DOHH2 (cell line): ENCODE results near the gene PTCHD1.

Experiments used
- H3F3A ChIP-seq: fragments of 200-600 bp; sonication (generic), shearing (Covaris generic); 2 replicates; pipeline ENCODE4 v1.6.0; 2016; ENCODE audit warnings: antibody characterized with exemption, mild to moderate bottlenecking; ENCODE audit not compliant: control insufficient read depth, insufficient read depth
- H3K27ac ChIP-seq: fragments of 200-600 bp; sonication (generic); 2 replicates; pipeline ENCODE4 v1.5.1; 2014; ENCODE audit warnings: low read depth, mild to moderate bottlenecking, low read length, moderate library complexity
- H3K27me3 ChIP-seq: fragments of 200-600 bp; sonication (generic); 2 replicates; pipeline ENCODE4 v1.6.1; 2014; ENCODE audit warnings: mild to moderate bottlenecking, low read length, mixed read lengths; ENCODE audit not compliant: control insufficient read depth
- H3K36me3 ChIP-seq: fragments of 200-600 bp; sonication (generic); 2 replicates; pipeline ENCODE4 v1.6.1; 2014; ENCODE audit warnings: mild to moderate bottlenecking, low read length, moderate library complexity, mixed read lengths; ENCODE audit not compliant: control insufficient read depth
- H3K4me1 ChIP-seq: fragments of 200-600 bp; sonication (generic); 2 replicates; pipeline ENCODE4 v1.6.1; 2014; ENCODE audit warnings: mild to moderate bottlenecking, low read length, mixed read lengths; ENCODE audit not compliant: control insufficient read depth
- H3K4me2 ChIP-seq: fragments of 200-600 bp; sonication (generic); 2 replicates; pipeline ENCODE4 v1.6.0; 2014; ENCODE audit warnings: mild to moderate bottlenecking, low read length, moderate library complexity
- H3K4me3 ChIP-seq: fragments of 200-600 bp; sonication (generic); 2 replicates; pipeline ENCODE4 v1.5.1; 2014; ENCODE audit warnings: mild to moderate bottlenecking, low read length, mixed read lengths
- H3K79me2 ChIP-seq: fragments of 200-600 bp; sonication (generic); 2 replicates; pipeline ENCODE4 v1.6.1; 2014; ENCODE audit warnings: mild to moderate bottlenecking, low read length, mixed read lengths; ENCODE audit not compliant: control insufficient read depth
- H3K9me2 ChIP-seq: fragments of 200-600 bp; sonication (generic); replicated peaks from 2 replicates; pipeline ENCODE4 v1.6.1; 2014; ENCODE audit warnings: mild to moderate bottlenecking, low read length, mixed read lengths; ENCODE audit not compliant: control insufficient read depth
- H3K9me3 ChIP-seq: fragments of 200-600 bp; sonication (generic); 2 replicates; pipeline ENCODE4 v1.6.1; 2014; ENCODE audit warnings: antibody characterized with exemption, low read length, mixed read lengths; ENCODE audit not compliant: control insufficient read depth, insufficient read depth
- H4K20me1 ChIP-seq: fragments of 200-600 bp; sonication (generic); 2 replicates; pipeline ENCODE4 v1.6.0; 2014; ENCODE audit warnings: low read depth, mild to moderate bottlenecking, antibody characterized with exemption, low read length, moderate library complexity; ENCODE audit not compliant: control insufficient read depth, insufficient read depth
- EZH2phosphoT487 ChIP-seq: fragments of 200-600 bp; sonication (generic); IDR thresholded peaks from 2 replicates; pipeline ENCODE4 v1.6.1; 2017; ENCODE audit warnings: borderline replicate concordance, mild to moderate bottlenecking, antibody characterized with exemption, low read length, moderate library complexity, mixed read lengths
- TF ChIP-seq, protein P1 (sequence below): fragments of 200-600 bp; sonication (generic); IDR thresholded peaks from one replicate; pipeline ENCODE4 v1.5.1; 2014; ENCODE audit warnings: antibody characterized with exemption, mild to moderate bottlenecking, low read depth, low read length; ENCODE audit not compliant: poor library complexity, severe bottlenecking

The PTCHD1 gene

DNA sequence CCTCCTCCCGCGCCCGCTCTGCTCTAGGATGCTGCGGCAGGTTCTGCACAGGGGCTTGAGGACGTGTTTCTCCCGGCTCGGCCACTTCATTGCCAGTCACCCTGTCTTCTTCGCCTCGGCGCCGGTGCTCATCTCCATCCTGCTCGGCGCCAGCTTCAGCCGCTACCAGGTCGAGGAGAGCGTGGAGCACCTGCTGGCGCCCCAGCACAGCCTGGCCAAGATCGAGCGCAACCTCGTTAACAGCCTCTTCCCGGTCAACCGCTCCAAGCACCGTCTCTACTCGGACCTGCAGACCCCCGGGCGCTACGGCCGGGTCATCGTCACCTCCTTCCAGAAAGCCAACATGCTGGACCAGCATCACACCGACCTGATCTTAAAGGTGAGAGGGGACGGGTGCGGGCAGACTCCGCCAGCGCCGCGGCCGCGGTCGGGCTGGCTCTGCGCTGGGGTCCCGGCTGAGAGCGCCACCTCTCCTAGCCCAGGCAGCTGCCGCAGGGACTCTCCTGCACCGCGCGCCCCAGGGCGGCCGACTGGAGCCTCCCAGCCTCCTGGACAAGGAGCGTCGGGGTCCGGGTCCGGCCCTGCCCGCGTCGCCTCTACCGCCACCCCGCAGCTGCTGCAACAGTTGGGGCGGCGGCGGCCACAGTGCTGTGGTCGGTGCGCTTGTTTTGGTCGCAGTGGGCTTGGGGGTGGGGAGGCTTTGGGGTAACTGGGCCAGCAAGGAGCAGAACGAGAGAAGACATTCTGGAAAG, at the start of gene PTCHD1:
Gene PTCHD1 (plus strand): TSS at position 2 of the 752 bp plus-strand sequence. CDS start 27 bp downstream, at position 29.
- Histone ChIP-seq H3K9me2 (no peaks in the 10 kb centered on the region), H3K4me2 (no peak within 1 kb of the TSS), H3K4me1 (no peaks in the 10 kb centered on the region), H3K27ac (no peak within 1 kb of the TSS), H4K20me1 (no peaks in the 10 kb centered on the region), H3K79me2 (no peaks in the 10 kb centered on the region), H3K36me3 (no peaks in the 10 kb centered on the region), H3F3A (no peaks in the 10 kb centered on the region), H3K9me3 (no peaks in the 10 kb centered on the region), H3K27me3 (no peaks in the 10 kb centered on the region), H3K4me3 (no peak within 1 kb of the TSS)
- TF ChIP-seq EZH2phosphoT487: no peak

- Histone ChIP-seq H3K27ac (no peak overlapping the region), H3K4me1 (no peaks in the 10 kb centered on the region), H3K27me3 (no peaks in the 10 kb centered on the region), H3F3A (no peaks in the 10 kb centered on the region), H4K20me1 (no peaks in the 10 kb centered on the region), H3K9me3 (no peaks in the 10 kb centered on the region), H3K4me2 (no peak overlapping the region), H3K79me2 (no peaks in the 10 kb centered on the region), H3K9me2 (no peaks in the 10 kb centered on the region), H3K36me3 (no peaks in the 10 kb centered on the region), H3K4me3 (no peak overlapping the region)
- TF ChIP-seq, protein P1, sequence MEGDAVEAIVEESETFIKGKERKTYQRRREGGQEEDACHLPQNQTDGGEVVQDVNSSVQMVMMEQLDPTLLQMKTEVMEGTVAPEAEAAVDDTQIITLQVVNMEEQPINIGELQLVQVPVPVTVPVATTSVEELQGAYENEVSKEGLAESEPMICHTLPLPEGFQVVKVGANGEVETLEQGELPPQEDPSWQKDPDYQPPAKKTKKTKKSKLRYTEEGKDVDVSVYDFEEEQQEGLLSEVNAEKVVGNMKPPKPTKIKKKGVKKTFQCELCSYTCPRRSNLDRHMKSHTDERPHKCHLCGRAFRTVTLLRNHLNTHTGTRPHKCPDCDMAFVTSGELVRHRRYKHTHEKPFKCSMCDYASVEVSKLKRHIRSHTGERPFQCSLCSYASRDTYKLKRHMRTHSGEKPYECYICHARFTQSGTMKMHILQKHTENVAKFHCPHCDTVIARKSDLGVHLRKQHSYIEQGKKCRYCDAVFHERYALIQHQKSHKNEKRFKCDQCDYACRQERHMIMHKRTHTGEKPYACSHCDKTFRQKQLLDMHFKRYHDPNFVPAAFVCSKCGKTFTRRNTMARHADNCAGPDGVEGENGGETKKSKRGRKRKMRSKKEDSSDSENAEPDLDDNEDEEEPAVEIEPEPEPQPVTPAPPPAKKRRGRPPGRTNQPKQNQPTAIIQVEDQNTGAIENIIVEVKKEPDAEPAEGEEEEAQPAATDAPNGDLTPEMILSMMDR: no peak
- no peak for TF ChIP-seq EZH2phosphoT487
These were observed 47.9 kb upstream of the PTCHD1 start for GRCh38 chrX:23286731-23287130.

- H3K9me3 ChIP-seq: no peaks in the 10 kb centered on the region
- no peaks in the 10 kb centered on the region for H3K27me3 ChIP-seq
- no peaks in the 10 kb centered on the region for H3K79me2 ChIP-seq
- no peaks in the 10 kb centered on the region for H3F3A ChIP-seq
- H3K36me3 ChIP-seq: no peaks in the 10 kb centered on the region
- no peaks in the 10 kb centered on the region for H4K20me1 ChIP-seq
- no peak for TF ChIP-seq EZH2phosphoT487
- TF ChIP-seq, protein P1: no peak
- no peak overlapping the region for H3K4me2 ChIP-seq
- no peak overlapping the region for H3K4me3 ChIP-seq
- no peak overlapping the region for H3K27ac ChIP-seq
- no peaks in the 10 kb centered on the region for H3K9me2 ChIP-seq
- H3K4me1 ChIP-seq: no peaks in the 10 kb centered on the region
These were observed 47.4 kb upstream of the PTCHD1 start for GRCh38 chrX:23287191-23287725.

- Histone ChIP-seq H3K4me1 (no peaks in the 10 kb centered on the region), H4K20me1 (no peaks in the 10 kb centered on the region), H3K36me3 (no peaks in the 10 kb centered on the region), H3K27ac (no peak overlapping the region), H3K4me3 (no peak overlapping the region), H3F3A (no peaks in the 10 kb centered on the region), H3K9me2 (no peaks in the 10 kb centered on the region), H3K27me3 (no peaks in the 10 kb centered on the region), H3K79me2 (no peaks in the 10 kb centered on the region), H3K4me2 (no peak overlapping the region), H3K9me3 (no peaks in the 10 kb centered on the region)
- no peak for TF ChIP-seq EZH2phosphoT487
- TF ChIP-seq, protein P1: no peak
These were observed 42.2 kb upstream of the PTCHD1 start for GRCh38 chrX:23292354-23292987.
